ENCODE measurements around the gene DAZAP1.

DNA sequence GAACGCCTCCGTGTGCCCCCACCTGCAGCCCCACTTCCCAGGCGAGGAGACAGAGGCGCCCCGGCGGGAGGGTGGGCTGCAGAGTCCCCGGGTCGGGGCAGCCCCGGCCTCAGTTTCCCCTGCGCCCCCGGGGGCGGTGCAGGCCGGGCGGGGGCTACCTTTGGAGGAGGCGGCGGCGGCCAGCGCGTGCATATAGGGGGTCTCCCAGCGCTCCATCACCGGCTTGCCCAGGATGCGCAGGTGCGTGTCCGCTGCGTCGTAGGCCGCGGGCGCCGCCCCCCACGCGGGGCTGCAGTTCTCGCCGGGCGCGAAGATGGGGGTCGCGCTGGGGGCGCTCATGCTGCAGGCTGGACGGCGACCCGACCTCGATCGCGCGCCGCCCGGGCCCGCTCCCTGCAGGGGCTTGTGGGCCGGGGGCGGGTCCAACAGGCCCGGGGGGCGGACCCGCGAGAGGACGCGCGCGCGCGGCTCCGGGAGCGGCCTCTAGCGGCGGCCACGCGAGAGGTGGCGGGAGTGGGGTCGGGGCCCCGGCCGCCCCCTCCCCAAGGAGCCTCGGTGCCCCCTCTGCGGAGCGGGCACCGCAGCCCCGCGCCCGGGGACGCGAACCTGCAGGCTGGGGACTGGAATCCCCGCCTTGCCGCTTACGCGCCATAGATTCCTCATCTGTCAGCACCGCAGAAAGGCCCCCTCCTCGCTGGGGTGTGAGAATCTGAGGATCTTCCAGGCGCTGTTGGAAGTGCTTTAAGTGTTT is 6.1 kb upstream of the DAZAP1 start, which contains the start of gene GAMT:
- TF ChIP-seq, protein P1, sequence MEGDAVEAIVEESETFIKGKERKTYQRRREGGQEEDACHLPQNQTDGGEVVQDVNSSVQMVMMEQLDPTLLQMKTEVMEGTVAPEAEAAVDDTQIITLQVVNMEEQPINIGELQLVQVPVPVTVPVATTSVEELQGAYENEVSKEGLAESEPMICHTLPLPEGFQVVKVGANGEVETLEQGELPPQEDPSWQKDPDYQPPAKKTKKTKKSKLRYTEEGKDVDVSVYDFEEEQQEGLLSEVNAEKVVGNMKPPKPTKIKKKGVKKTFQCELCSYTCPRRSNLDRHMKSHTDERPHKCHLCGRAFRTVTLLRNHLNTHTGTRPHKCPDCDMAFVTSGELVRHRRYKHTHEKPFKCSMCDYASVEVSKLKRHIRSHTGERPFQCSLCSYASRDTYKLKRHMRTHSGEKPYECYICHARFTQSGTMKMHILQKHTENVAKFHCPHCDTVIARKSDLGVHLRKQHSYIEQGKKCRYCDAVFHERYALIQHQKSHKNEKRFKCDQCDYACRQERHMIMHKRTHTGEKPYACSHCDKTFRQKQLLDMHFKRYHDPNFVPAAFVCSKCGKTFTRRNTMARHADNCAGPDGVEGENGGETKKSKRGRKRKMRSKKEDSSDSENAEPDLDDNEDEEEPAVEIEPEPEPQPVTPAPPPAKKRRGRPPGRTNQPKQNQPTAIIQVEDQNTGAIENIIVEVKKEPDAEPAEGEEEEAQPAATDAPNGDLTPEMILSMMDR (IDR thresholded peaks at IDR 0.05), result peak in 3 of 6 experiments; percentile 31 to 66 (median 53)
- peak in 1 of 2 donors; percentile 24 for TF ChIP-seq POLR2A (IDR thresholded peaks at IDR 0.05)
